DOHH2 (cell line): ENCODE measurements around the gene NPTN.

Experiments used
- H3F3A ChIP-seq: fragments of 200-600 bp; sonication (generic), shearing (Covaris generic); 2 replicates; pipeline ENCODE4 v1.6.0; 2016; ENCODE audit warnings: antibody characterized with exemption, mild to moderate bottlenecking; ENCODE audit not compliant: control insufficient read depth, insufficient read depth
- H3K27ac ChIP-seq: fragments of 200-600 bp; sonication (generic); 2 replicates; pipeline ENCODE4 v1.5.1; 2014; ENCODE audit warnings: low read depth, mild to moderate bottlenecking, low read length, moderate library complexity
- H3K27me3 ChIP-seq: fragments of 200-600 bp; sonication (generic); 2 replicates; pipeline ENCODE4 v1.6.1; 2014; ENCODE audit warnings: mild to moderate bottlenecking, low read length, mixed read lengths; ENCODE audit not compliant: control insufficient read depth
- H3K36me3 ChIP-seq: fragments of 200-600 bp; sonication (generic); 2 replicates; pipeline ENCODE4 v1.6.1; 2014; ENCODE audit warnings: mild to moderate bottlenecking, low read length, moderate library complexity, mixed read lengths; ENCODE audit not compliant: control insufficient read depth
- H3K4me1 ChIP-seq: fragments of 200-600 bp; sonication (generic); 2 replicates; pipeline ENCODE4 v1.6.1; 2014; ENCODE audit warnings: mild to moderate bottlenecking, low read length, mixed read lengths; ENCODE audit not compliant: control insufficient read depth
- H3K4me2 ChIP-seq: fragments of 200-600 bp; sonication (generic); 2 replicates; pipeline ENCODE4 v1.6.0; 2014; ENCODE audit warnings: mild to moderate bottlenecking, low read length, moderate library complexity
- H3K4me3 ChIP-seq: fragments of 200-600 bp; sonication (generic); 2 replicates; pipeline ENCODE4 v1.5.1; 2014; ENCODE audit warnings: mild to moderate bottlenecking, low read length, mixed read lengths
- H3K79me2 ChIP-seq: fragments of 200-600 bp; sonication (generic); 2 replicates; pipeline ENCODE4 v1.6.1; 2014; ENCODE audit warnings: mild to moderate bottlenecking, low read length, mixed read lengths; ENCODE audit not compliant: control insufficient read depth
- H3K9me2 ChIP-seq: fragments of 200-600 bp; sonication (generic); replicated peaks from 2 replicates; pipeline ENCODE4 v1.6.1; 2014; ENCODE audit warnings: mild to moderate bottlenecking, low read length, mixed read lengths; ENCODE audit not compliant: control insufficient read depth
- H3K9me3 ChIP-seq: fragments of 200-600 bp; sonication (generic); 2 replicates; pipeline ENCODE4 v1.6.1; 2014; ENCODE audit warnings: antibody characterized with exemption, low read length, mixed read lengths; ENCODE audit not compliant: control insufficient read depth, insufficient read depth
- H4K20me1 ChIP-seq: fragments of 200-600 bp; sonication (generic); 2 replicates; pipeline ENCODE4 v1.6.0; 2014; ENCODE audit warnings: low read depth, mild to moderate bottlenecking, antibody characterized with exemption, low read length, moderate library complexity; ENCODE audit not compliant: control insufficient read depth, insufficient read depth
- EZH2phosphoT487 ChIP-seq: fragments of 200-600 bp; sonication (generic); IDR thresholded peaks from 2 replicates; pipeline ENCODE4 v1.6.1; 2017; ENCODE audit warnings: borderline replicate concordance, mild to moderate bottlenecking, antibody characterized with exemption, low read length, moderate library complexity, mixed read lengths
- TF ChIP-seq, protein P1 (sequence below): fragments of 200-600 bp; sonication (generic); IDR thresholded peaks from one replicate; pipeline ENCODE4 v1.5.1; 2014; ENCODE audit warnings: antibody characterized with exemption, mild to moderate bottlenecking, low read depth, low read length; ENCODE audit not compliant: poor library complexity, severe bottlenecking

NPTN gene

DNA sequence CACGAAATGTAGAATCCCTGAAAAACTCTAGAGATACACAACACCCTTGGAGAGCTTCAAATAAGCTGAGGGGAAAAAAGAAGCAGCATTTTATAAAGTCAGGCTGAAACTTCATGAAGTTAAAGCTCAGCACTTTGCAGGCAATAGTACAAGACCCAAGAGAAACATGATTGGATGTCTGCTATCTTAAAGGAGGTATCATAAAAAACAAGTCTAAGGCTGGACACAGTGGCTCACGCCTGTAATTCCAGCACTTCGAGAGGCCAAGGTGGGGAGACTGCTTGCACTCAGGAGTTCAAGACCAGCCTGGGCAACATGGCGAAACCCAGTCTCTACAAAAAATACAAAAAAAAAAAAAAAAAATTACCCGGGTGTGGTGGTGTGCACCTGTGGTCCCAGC is 42.9 kb downstream of the NPTN start:
- peaks cover 49% of the 10 kb centered on the region for H3K36me3 ChIP-seq
- no peaks in the 10 kb centered on the region for H3F3A ChIP-seq

DNA sequence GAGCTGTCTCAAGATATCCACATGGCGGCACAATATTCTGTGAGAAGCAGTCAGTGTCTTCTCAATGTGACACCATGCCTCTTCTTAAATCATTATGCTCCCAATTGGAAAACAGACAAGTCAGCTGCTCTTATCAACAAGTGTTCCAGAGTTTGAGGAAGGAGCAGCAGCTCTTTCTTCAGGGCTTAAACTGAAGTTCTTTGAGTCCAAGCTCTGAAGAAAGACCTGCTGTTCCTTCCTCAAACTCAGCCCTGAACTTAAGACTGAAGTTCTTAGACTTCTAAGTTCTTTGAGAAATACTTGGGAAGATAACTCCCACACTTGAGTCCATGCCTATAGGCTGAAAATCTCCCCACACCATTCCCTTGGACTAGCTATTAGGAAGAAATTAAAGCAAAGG is 43.4 kb downstream of the NPTN start:
- Histone ChIP-seq H3F3A (no peaks in the 10 kb centered on the region), H3K4me3 (no peak overlapping the region), H3K27me3 (no peaks in the 10 kb centered on the region), H3K4me2 (no peak overlapping the region), H3K4me1 (no peaks in the 10 kb centered on the region), H3K27ac (no peak overlapping the region), H3K79me2 (peaks cover 30% of the 10 kb centered on the region), H3K36me3 (peaks cover 54% of the 10 kb centered on the region), H3K9me2 (no peaks in the 10 kb centered on the region), H4K20me1 (peaks cover 2% of the 10 kb centered on the region; the same call in 1 of the 2 replicates), H3K9me3 (no peaks in the 10 kb centered on the region)
- TF ChIP-seq, protein P1, sequence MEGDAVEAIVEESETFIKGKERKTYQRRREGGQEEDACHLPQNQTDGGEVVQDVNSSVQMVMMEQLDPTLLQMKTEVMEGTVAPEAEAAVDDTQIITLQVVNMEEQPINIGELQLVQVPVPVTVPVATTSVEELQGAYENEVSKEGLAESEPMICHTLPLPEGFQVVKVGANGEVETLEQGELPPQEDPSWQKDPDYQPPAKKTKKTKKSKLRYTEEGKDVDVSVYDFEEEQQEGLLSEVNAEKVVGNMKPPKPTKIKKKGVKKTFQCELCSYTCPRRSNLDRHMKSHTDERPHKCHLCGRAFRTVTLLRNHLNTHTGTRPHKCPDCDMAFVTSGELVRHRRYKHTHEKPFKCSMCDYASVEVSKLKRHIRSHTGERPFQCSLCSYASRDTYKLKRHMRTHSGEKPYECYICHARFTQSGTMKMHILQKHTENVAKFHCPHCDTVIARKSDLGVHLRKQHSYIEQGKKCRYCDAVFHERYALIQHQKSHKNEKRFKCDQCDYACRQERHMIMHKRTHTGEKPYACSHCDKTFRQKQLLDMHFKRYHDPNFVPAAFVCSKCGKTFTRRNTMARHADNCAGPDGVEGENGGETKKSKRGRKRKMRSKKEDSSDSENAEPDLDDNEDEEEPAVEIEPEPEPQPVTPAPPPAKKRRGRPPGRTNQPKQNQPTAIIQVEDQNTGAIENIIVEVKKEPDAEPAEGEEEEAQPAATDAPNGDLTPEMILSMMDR: no peak
- no peak for TF ChIP-seq EZH2phosphoT487

More for the DNA sequence above, 42.9 kb downstream of the NPTN start:
- no peaks in the 10 kb centered on the region for H3K9me3 ChIP-seq
- H3K27ac ChIP-seq: no peak overlapping the region
- H3K79me2 ChIP-seq: peaks cover 34% of the 10 kb centered on the region
- no peaks in the 10 kb centered on the region for H3K27me3 ChIP-seq
- no peaks in the 10 kb centered on the region for H3K4me1 ChIP-seq
- H3K4me2 ChIP-seq: no peak overlapping the region
- no peaks in the 10 kb centered on the region for H3K9me2 ChIP-seq
- TF ChIP-seq EZH2phosphoT487: no peak
- TF ChIP-seq, protein P1: no peak
- no peak overlapping the region for H3K4me3 ChIP-seq
- peaks cover 2% of the 10 kb centered on the region; the same call in 1 of the 2 replicates for H4K20me1 ChIP-seq

DNA sequence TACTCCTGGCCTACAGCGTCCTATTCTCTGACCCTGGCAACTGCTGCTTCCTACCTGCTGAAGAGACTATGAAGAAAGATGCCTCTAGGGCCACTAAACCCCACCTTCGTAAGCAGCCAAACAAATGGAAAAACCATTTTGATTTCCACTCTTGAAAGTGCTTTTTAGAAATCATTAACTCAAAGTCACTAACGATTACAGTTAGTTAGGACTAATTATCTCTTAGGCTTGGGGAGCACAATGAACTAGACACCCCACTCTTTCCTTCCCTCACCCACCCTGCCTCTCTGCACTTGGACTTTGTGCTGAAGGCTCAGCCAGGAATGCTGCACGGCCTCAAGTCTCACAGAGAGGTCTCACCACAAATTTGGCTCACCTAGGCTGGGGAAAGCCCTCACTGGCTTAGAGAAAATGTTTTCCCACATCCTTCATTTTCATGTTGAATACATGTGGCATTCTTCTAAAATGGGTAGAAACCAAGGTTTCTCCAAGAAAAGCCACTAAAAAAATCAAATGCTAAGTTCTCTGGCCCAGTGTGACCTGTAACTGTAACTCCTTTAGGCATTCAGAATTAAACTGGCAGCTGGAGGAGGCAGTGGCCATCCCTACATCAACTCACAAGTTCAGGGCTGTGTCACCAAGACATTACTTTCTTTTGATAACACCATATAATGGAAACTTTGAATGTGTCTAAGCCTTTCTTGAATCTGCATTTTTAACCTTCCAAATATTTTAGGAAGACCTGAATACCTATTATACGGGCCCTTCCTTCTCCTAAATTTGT is 47.1 kb downstream of the NPTN start:
- Histone ChIP-seq H3K36me3 (peaks cover 69% of the 10 kb centered on the region), H3K4me2 (no peak overlapping the region), H3K27ac (no peak overlapping the region), H3K27me3 (no peaks in the 10 kb centered on the region), H4K20me1 (no peaks in the 10 kb centered on the region), H3K9me3 (no peaks in the 10 kb centered on the region), H3K9me2 (no peaks in the 10 kb centered on the region), H3K79me2 (no peaks in the 10 kb centered on the region; the same call in 1 of the 2 replicates), H3F3A (no peaks in the 10 kb centered on the region), H3K4me3 (no peak overlapping the region), H3K4me1 (no peaks in the 10 kb centered on the region)
- TF ChIP-seq, protein P1: no peak
